Activated T-helper 1 cell treated with anti-CD3 and anti-CD28 coated beads, Interleukin-2, amount 50 U/mL, for 16 hours (primary cell): Measurements from ENCODE around the gene MADCAM1.
"Not testable (repeated sequence)": the region's sequence is repeated elsewhere in the genome, so short reads cannot be mapped to it uniquely, and the experiment has no call there.

Source experiments
- DNase-seq, 2 donors: peaks; one replicate each; pipeline ENCODE4 v3.0.0-alpha.2; 2020; ENCODE audit warnings: low read depth in 1 of 2, low spot score in 1 of 2

The MADCAM1 gene

DNA sequence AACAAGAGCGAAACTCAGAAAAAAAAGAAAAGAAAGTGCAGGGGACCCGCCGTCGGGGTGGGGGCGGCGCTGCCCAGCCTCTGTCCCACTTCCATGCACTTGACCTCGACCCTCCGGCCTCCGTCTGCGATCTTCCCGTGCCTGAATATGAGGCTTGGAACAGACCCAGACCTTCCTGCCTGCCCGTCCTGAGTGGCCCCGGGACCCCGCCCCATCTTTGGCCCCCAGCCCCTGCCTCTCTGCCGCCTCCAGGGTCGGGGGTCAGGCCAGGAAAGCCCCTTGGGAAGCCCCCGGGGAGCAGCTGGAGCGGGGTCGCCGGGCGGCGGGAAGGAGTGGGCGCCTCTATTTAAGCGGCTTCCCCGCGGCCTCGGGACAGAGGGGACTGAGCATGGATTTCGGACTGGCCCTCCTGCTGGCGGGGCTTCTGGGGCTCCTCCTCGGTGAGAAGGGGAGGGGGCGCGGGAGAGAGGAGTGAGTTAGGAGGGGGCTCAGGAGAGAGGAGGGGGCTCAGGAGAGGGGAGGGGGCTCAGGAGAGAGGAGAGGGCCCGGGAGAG lies at the start of gene MADCAM1:
Gene MADCAM1, plus strand, starts transcription at position 375 of the 554 bp plus-strand sequence. Its CDS starts 14 bp downstream, at position 389.
- DNase-seq, result no peak

- no peak for DNase-seq
Measured at GRCh38 chr19:447064-447426, 49.2 kb upstream of the MADCAM1 start.

DNA sequence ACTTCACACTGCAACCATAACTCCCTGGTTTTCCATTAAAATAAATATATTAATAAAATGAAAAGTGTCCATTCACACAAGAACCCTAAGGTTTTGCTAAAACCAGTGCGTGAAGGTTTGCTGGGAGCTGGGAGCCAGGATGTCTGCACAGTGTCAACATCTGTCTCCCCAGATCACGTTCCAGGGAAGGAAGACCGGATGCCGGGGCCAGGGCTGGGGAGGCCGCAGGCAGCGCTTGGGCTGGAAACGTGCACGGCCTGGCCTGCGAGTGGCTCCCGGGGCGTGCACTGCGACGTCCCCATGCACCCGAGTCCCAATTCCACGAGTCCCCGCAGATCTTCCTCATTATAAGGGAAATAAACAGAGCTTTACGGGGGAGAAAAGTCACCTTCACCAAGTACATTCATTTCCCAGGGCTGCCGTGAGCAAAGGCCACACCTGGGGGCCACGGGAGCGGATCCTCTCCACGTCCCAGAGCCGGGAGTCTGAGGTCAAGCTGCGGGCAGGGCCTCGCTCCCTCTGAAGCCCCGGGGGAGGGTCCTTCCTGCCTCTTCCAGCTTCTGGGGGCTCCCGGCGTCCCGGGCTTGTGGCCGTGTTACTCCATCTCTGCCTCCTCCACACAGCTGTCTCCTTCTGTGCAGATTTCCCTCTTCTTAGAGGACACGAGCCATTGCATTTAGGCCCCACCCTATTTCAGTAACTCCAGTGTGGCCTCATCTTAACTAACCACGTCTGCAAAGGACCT lies 48.3 kb upstream of the MADCAM1 start:
- no peak for DNase-seq

- no peak for DNase-seq
Measured at GRCh38 chr19:449916-450315, 46.4 kb upstream of the MADCAM1 start.

GRCh38 chr19:450912-451481 lies 45.3 kb upstream of the MADCAM1 start:
- not testable (repeated sequence) for DNase-seq

DNA sequence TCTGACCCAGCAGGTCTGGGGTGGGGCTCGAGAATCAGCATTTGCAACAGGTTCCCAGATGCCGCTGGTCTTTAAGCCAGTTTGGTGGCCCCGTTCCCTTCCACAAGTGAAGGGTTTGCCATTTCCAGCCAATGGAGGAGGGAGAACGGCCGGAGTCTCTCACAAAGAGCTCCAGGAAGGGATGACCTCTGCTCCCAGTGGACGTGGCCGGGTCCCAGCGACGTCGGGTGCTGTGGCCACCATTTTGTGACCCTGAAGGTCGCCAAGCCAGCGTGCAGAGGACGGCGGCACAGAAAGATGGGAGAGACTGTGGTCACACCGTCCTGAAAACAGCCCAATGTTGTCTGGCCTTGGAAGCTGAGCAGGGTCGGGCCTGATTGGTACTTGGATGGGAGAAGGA lies 43.5 kb upstream of the MADCAM1 start:
- no peak for DNase-seq

DNA sequence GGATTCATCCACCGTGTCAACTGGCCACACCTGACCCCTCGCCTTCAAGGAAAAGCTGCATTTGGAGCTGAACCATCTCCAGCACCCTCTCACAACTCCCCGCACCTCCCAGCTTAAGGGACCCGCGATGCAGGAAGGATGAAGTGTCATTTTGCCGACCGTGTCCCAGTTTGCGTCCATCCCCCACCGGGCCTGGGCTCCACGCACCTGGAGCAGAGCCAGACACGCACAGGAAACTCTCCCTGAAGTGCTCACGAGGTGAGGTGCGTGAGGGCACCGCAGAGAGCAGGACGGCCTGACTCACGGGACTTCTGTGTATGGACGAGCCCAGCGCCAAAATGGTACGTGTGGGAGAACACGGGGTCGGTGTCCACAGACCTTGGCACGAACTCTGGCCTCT lies 42.7 kb upstream of the MADCAM1 start:
- no peak for DNase-seq

GRCh38 chr19:455031-455705 lies 41.1 kb upstream of the MADCAM1 start:
- DNase-seq, result no peak

GRCh38 chr19:455851-456546 lies 40.3 kb upstream of the MADCAM1 start:
- DNase-seq, result no peak

- DNase-seq, result no peak
Measured at GRCh38 chr19:456547-457110, 39.7 kb upstream of the MADCAM1 start.

DNA sequence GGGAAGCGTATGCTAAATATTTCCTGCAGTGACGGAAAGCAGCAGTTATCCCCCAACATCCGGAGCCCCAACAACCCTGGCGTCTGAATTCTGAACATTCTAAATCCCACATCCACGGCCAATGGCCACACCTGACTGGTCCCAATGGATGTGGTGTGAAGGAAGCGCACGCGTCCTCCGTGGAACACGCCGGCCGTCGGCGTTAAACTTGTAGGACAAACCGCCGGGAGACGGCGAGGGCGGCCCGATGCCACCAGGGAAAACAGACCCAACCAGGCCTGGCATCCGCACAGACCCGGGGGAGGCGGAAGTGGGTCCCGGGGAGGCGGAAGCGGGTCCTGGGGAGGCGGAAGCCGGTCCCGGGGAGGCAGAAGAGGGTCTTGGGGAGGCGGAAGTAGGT lies 38.6 kb upstream of the MADCAM1 start:
- DNase-seq, result no peak

- no peak for DNase-seq
Measured at GRCh38 chr19:458091-459042, 37.9 kb upstream of the MADCAM1 start.

GRCh38 chr19:459724-460511 lies 36.4 kb upstream of the MADCAM1 start:
- no peak for DNase-seq

DNA sequence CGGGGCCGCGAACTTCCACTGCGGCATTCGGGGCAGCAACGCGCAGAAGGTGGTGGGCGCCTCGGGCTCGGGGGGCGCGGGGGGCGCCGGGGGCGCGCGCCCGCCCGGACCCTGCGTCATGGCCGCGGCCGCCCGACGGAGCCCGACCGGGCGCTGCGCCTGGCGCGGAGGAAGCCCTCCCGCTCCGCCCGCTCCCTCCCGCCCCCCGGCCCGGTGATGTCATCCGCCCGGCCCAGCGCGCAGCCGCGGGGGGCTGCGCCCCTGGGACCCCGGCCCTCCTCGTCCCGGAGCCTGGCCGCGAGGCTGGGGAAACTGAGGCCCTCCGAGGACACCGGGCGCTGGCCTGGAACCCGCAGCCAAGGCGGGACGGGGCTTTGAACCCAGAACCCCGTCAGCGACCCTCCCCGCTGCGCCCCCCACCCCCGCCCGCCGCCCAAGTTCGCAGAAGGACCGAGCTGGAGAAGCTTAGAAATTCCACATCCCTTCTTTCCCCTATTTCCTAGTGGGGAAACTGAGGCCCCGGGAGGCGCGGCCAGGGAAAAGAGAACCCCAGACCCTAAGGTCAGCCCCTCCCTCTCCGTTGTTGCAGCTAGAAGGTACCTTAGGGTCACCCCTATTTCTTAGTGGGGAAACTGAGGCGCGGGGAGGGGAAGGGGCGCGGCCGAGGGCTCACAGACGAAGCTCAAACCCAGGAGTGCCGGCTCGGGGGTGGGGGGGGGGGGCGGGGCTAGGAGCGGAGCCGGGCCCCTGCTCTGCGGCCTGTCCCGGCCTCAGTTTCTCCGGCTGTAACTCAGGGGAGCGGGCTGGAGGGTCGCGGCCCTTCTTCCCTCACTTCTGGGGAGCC lies 35.2 kb upstream of the MADCAM1 start, which contains the start of gene SHC2:
Gene SHC2, minus strand, starts transcription at position 157 of the 844 bp plus-strand sequence. Its CDS starts 37 bp downstream, at position 120.
- no peak for DNase-seq

- no peak for DNase-seq
Measured at GRCh38 chr19:461721-462551, 34.4 kb upstream of the MADCAM1 start.

- no peak for DNase-seq
Measured at GRCh38 chr19:463483-464207, 32.6 kb upstream of the MADCAM1 start.

- DNase-seq, result no peak
Measured at GRCh38 chr19:464208-464545, 32.1 kb upstream of the MADCAM1 start.
